Transverse colon (tissue), 3 donors: ENCODE measurements around the gene RPL41.

ENCODE experiments used
- EP300 ChIP-seq: sonication (generic); formaldehyde crosslinking; IDR thresholded peaks from one replicate; pipeline ENCODE4 v1.6.1; 2017; ENCODE audit warnings: antibody characterized with exemption, low read depth
- POLR2A ChIP-seq: fragments of 450-650 bp; IDR thresholded peaks from one replicate; pipeline ENCODE4 v1.6.1; 2016; ENCODE audit warnings: antibody characterized with exemption, mild to moderate bottlenecking, moderate library complexity
- TF ChIP-seq, protein P1 (sequence below), 5 experiments: fragments of 200-600 bp in 3 of 5; fragments of 450-650 bp in 2 of 5; sonication (generic) in 3 of 5; IDR thresholded peaks; 1 replicate in 2 of 5; 2 replicates in 3 of 5; pipeline ENCODE4 v1.5.1; 2016 to 2017; ENCODE audit warnings: antibody characterized with exemption in 5 of 5, inconsistent platforms in 3 of 5, mild to moderate bottlenecking in 2 of 5, moderate library complexity in 1 of 5

DNA sequence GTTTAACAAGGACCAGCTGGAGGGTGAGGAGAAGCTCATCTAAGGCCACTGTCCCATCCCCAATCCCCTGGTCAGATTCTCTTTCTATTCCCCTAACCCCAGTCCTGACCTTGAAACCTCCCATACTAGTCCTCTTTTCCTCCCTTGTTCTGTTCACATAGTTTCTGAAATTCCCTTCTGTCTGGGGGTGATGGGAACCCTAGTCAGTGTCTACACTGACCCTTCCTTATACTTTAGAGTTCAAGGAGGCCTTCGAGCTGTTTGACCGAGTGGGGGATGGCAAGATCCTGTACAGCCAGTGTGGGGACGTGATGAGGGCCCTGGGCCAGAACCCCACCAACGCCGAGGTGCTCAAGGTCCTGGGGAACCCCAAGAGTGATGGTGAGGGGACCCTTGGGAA, 38.4 kb downstream of the RPL41 start:
- TF ChIP-seq, protein P1, sequence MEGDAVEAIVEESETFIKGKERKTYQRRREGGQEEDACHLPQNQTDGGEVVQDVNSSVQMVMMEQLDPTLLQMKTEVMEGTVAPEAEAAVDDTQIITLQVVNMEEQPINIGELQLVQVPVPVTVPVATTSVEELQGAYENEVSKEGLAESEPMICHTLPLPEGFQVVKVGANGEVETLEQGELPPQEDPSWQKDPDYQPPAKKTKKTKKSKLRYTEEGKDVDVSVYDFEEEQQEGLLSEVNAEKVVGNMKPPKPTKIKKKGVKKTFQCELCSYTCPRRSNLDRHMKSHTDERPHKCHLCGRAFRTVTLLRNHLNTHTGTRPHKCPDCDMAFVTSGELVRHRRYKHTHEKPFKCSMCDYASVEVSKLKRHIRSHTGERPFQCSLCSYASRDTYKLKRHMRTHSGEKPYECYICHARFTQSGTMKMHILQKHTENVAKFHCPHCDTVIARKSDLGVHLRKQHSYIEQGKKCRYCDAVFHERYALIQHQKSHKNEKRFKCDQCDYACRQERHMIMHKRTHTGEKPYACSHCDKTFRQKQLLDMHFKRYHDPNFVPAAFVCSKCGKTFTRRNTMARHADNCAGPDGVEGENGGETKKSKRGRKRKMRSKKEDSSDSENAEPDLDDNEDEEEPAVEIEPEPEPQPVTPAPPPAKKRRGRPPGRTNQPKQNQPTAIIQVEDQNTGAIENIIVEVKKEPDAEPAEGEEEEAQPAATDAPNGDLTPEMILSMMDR (IDR thresholded peaks at IDR 0.05), result no peak
- TF ChIP-seq POLR2A (no peak), EP300 (no peak)
